BLaER1 treated with 17β-estradiol and CSF1 and Interleukin-3, amounts not matched to agents 10 nM and 100 nM (cell line): ENCODE measurements around the gene ILF3.

Experiments used
- H3K27ac ChIP-seq, 11 experiments: shearing (Covaris generic); formaldehyde crosslinking; 2 replicates each; pipeline ENCODE4 v1.8.1; 2022
- H3K27me3 ChIP-seq, 11 experiments: shearing (Covaris generic); formaldehyde crosslinking; 2 replicates each; pipeline ENCODE4 v1.8.1; 2022
- H3K36me3 ChIP-seq, 11 experiments: shearing (Covaris generic); formaldehyde crosslinking; 2 replicates each; pipeline ENCODE4 v1.8.1; 2022
- H3K4me1 ChIP-seq, 10 experiments: shearing (Covaris generic); formaldehyde crosslinking; 2 replicates each; pipeline ENCODE4 v1.8.1; 2022
- H3K4me2 ChIP-seq, 11 experiments: shearing (Covaris generic); formaldehyde crosslinking; 2 replicates each; pipeline ENCODE4 v1.8.1; 2022
- H3K4me3 ChIP-seq, 10 experiments: shearing (Covaris generic); formaldehyde crosslinking; 2 replicates each; pipeline ENCODE4 v1.8.1; 2022
- H3K9ac ChIP-seq, 11 experiments: shearing (Covaris generic); formaldehyde crosslinking; 2 replicates each; pipeline ENCODE4 v1.8.1; 2022
- H3K9me3 ChIP-seq, 11 experiments: shearing (Covaris generic); formaldehyde crosslinking; replicated peaks in 1 of 11; 2 replicates each; pipeline ENCODE4 v1.8.1; 2022
- H4K20me1 ChIP-seq, 11 experiments: shearing (Covaris generic); formaldehyde crosslinking; 2 replicates each; pipeline ENCODE4 v1.8.1; 2022
- Cebpa-rat ChIP-seq, 11 experiments: shearing (Covaris generic); IDR thresholded peaks; 2 replicates each; pipeline ENCODE4 v1.8.1; 2022

Gene ILF3

GRCh38 chr19:10730932-10731331 is 76.8 kb downstream of the ILF3 start:
- H3K27me3 ChIP-seq = no peaks in the 10 kb centered on the region
- peaks cover 0 to 54% (median 5%) of the 10 kb centered on the region in 11 experiments; a peak in 8 of 22 replicates for H4K20me1 ChIP-seq
- H3K36me3 ChIP-seq = peaks cover 6 to 75% (median 54%) of the 10 kb centered on the region in 11 experiments; a peak in 19 of 22 replicates
- peak overlapping the region; percentile 83 to 100 (median 97) for H3K4me2 ChIP-seq
- peaks cover 98 to 100% (median 100%) of the 10 kb centered on the region in 10 experiments for H3K4me1 ChIP-seq
- H3K9me3 ChIP-seq = peaks cover 0 to 11% (median 6%) of the 10 kb centered on the region in 11 experiments; a peak in 9 of 22 replicates
- TF ChIP-seq Cebpa-rat (IDR thresholded peaks at IDR 0.05) = no peak
- peak overlapping the region; percentile 76 to 97 (median 84) for H3K9ac ChIP-seq
- H3K4me3 ChIP-seq = peak overlapping the region in 9 of 10 experiments; percentile 9 to 54 (median 41); a peak in 17 of 20 replicates
- peak overlapping the region; percentile 84 to 98 (median 95) for H3K27ac ChIP-seq

GRCh38 chr19:10735741-10736140 is 81.6 kb downstream of the ILF3 start:
- Histone ChIP-seq H3K9ac (peak overlapping the region in 10 of 11 experiments; percentile 13 to 88 (median 46); a peak in 13 of 22 replicates), H4K20me1 (peaks cover 0 to 53% (median under 1%) of the 10 kb centered on the region in 11 experiments; a peak in 7 of 22 replicates), H3K4me2 (peak overlapping the region; percentile 57 to 100 (median 97)), H3K4me3 (0 out of 20 replicates have a peak overlapping the region, but pooled peaks of 1 of the 10 experiments have one; percentile 26), H3K27me3 (no peaks in the 10 kb centered on the region), H3K36me3 (peaks cover 6 to 77% (median 64%) of the 10 kb centered on the region in 11 experiments; a peak in 21 of 22 replicates), H3K4me1 (peaks cover 88 to 100% (median 97%) of the 10 kb centered on the region in 10 experiments), H3K9me3 (peaks cover 0 to 48% (median 28%) of the 10 kb centered on the region in 11 experiments; a peak in 18 of 22 replicates), H3K27ac (peak overlapping the region; percentile 55 to 98 (median 95))
- TF ChIP-seq Cebpa-rat (IDR thresholded peaks at IDR 0.05) = no peak

DNA sequence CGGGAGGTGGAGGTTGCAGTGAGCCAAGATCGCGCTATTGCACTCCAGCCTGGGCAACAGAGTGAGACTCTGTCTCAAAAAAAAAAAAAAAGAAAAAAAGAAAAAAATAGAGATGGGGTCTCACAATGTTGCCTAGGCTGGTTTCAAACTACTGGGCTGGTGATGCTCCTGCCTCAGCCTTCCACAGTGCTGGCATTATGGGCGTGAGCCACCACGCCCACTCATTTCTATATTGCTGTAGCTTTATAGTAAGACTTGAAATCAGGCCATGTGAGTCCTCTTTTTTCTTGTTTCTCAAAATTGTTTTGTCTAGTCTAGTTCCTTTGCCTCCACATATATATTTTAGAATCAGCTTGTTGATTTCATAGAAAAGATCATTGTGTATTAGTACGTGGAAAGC is 82.0 kb downstream of the ILF3 start:
- peaks cover 85 to 100% (median 97%) of the 10 kb centered on the region in 10 experiments for H3K4me1 ChIP-seq
- H3K36me3 ChIP-seq = peaks cover 6 to 79% (median 65%) of the 10 kb centered on the region in 11 experiments; a peak in 21 of 22 replicates

GRCh38 chr19:10736916-10737551 is 82.9 kb downstream of the ILF3 start:
- Histone ChIP-seq H3K4me1 (peaks cover 82 to 100% (median 97%) of the 10 kb centered on the region in 10 experiments), H3K27me3 (no peaks in the 10 kb centered on the region), H3K4me3 (no peak overlapping the region), H3K9ac (peak overlapping the region; percentile 14 to 74 (median 65); a peak in 15 of 22 replicates), H3K9me3 (peaks cover 0 to 54% (median 32%) of the 10 kb centered on the region in 11 experiments; a peak in 18 of 22 replicates), H3K27ac (peak overlapping the region; percentile 77 to 98 (median 95); a peak in 21 of 22 replicates), H3K4me2 (peak overlapping the region; percentile 57 to 100 (median 97)), H4K20me1 (peaks cover 2 to 65% (median 10%) of the 10 kb centered on the region in 11 experiments; a peak in 19 of 22 replicates), H3K36me3 (peaks cover 6 to 87% (median 71%) of the 10 kb centered on the region in 11 experiments; a peak in 21 of 22 replicates)
- TF ChIP-seq Cebpa-rat (IDR thresholded peaks at IDR 0.05) = no peak

More for the DNA sequence above, 82.0 kb downstream of the ILF3 start:
- no peak for TF ChIP-seq Cebpa-rat (IDR thresholded peaks at IDR 0.05)
- Histone ChIP-seq H3K9me3 (peaks cover 0 to 53% (median 32%) of the 10 kb centered on the region in 11 experiments; a peak in 18 of 22 replicates), H3K27ac (peak overlapping the region; percentile 55 to 98 (median 95)), H3K9ac (peak overlapping the region in 9 of 11 experiments; percentile 46 to 88 (median 64); a peak in 9 of 22 replicates), H4K20me1 (peaks cover 0 to 57% (median 5%) of the 10 kb centered on the region in 11 experiments; a peak in 9 of 22 replicates), H3K4me2 (peak overlapping the region; percentile 57 to 100 (median 97)), H3K27me3 (no peaks in the 10 kb centered on the region), H3K4me3 (no peak overlapping the region)

DNA sequence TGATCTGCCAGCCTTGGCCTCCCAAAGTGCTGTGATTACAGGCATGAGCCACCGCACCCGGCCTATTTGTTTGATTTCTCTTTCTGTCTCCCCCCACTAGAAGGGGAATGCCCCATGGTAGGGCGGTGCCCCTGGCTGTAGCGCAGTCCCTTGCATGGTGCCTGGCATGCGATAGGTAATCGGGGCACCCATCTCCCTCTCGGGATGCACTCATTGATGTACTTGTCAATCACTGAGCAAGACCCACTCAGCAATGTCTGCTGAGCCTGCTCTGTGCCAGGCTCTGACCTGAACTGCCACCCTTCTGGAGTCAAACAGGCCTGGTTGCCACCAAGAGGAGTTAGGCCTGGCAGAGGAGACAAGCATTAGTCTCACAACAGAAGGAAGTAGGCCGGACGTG is 83.6 kb downstream of the ILF3 start:
- Histone ChIP-seq H3K4me2 (peak overlapping the region; percentile 57 to 100 (median 97)), H3K4me3 (peak overlapping the region in 2 of 10 experiments; percentile 1 to 9; a peak in 2 of 20 replicates), H3K27ac (peak overlapping the region; percentile 77 to 98 (median 95); a peak in 21 of 22 replicates), H3K36me3 (peaks cover 6 to 94% (median 72%) of the 10 kb centered on the region in 11 experiments; a peak in 21 of 22 replicates), H3K4me1 (peaks cover 82 to 100% (median 97%) of the 10 kb centered on the region in 10 experiments), H3K27me3 (no peaks in the 10 kb centered on the region), H4K20me1 (peaks cover 9 to 72% (median 16%) of the 10 kb centered on the region in 11 experiments; a peak in 20 of 22 replicates), H3K9ac (peak overlapping the region; percentile 14 to 74 (median 65); a peak in 17 of 22 replicates), H3K9me3 (peaks cover 0 to 54% (median 32%) of the 10 kb centered on the region in 11 experiments; a peak in 18 of 22 replicates)
- no peak for TF ChIP-seq Cebpa-rat (IDR thresholded peaks at IDR 0.05)

DNA sequence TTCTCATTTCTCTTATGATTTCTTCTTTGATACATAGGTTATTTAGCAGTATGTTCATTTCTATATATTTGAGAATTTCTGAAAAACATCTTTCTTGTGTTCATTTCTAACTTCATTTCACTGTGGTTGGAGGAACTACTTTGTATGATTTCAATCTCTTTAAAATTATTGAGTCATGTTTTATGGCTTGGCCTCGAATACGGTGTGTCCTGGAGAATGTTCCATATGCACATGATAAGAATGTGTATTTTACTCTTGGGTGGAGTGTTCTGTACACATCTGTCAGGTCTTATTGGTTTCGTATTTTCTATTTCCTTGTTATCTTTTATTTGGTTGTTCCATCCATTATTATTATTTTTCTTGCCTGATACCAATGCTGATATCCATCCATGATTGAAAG is 86.7 kb downstream of the ILF3 start:
- Histone ChIP-seq H3K27ac (peak overlapping the region in 9 of 11 experiments; percentile 35 to 98 (median 65); a peak in 16 of 22 replicates), H3K4me1 (peaks cover 78 to 100% (median 96%) of the 10 kb centered on the region in 10 experiments), H3K4me2 (peak overlapping the region in 10 of 11 experiments; percentile 13 to 100 (median 77); a peak in 15 of 22 replicates), H3K9me3 (peaks cover 0 to 48% (median 32%) of the 10 kb centered on the region in 11 experiments; a peak in 18 of 22 replicates), H3K9ac (peak overlapping the region in 1 of 11 experiments; percentile 6; a peak in 3 of 22 replicates), H3K36me3 (peaks cover 0 to 90% (median 55%) of the 10 kb centered on the region in 11 experiments; a peak in 20 of 22 replicates), H3K27me3 (no peaks in the 10 kb centered on the region), H4K20me1 (peaks cover 39 to 86% (median 47%) of the 10 kb centered on the region in 11 experiments), H3K4me3 (no peak overlapping the region)
- TF ChIP-seq Cebpa-rat (IDR thresholded peaks at IDR 0.05) = no peak
